ENCODE measurements around the gene FSTL4.
"Not testable (repeated sequence)": the region's sequence is repeated elsewhere in the genome, so short reads cannot be mapped to it uniquely, and the experiment has no call there.

Gene FSTL4

GRCh38 chr5:133449181-133449580 is 163.2 kb downstream of the FSTL4 start:
- in situ Hi-C loops (cut with MboI; ENCODE audit: low sequenced_read_pairs, unreplicated experiment), result no loop called here

GRCh38 chr5:133446440-133446839 is 165.9 kb downstream of the FSTL4 start:
- no peak for TF ChIP-seq CTCF (IDR thresholded peaks at IDR 0.05; ENCODE audit: borderline replicate concordance, control extremely low read depth, extremely low read depth, insufficient read depth, missing control alignments)
- in situ Hi-C loops (cut with MboI; ENCODE audit: low sequenced_read_pairs, unreplicated experiment), result no loop called here
- no peak for DNase-seq (ENCODE audit: low spot score)

More at GRCh38 chr5:133449181-133449580, 163.2 kb downstream of the FSTL4 start:
- TF ChIP-seq CTCF (IDR thresholded peaks at IDR 0.05; ENCODE audit: borderline replicate concordance, control extremely low read depth, extremely low read depth, insufficient read depth, missing control alignments), result no peak
- DNase-seq (ENCODE audit: low spot score), result no peak

DNA sequence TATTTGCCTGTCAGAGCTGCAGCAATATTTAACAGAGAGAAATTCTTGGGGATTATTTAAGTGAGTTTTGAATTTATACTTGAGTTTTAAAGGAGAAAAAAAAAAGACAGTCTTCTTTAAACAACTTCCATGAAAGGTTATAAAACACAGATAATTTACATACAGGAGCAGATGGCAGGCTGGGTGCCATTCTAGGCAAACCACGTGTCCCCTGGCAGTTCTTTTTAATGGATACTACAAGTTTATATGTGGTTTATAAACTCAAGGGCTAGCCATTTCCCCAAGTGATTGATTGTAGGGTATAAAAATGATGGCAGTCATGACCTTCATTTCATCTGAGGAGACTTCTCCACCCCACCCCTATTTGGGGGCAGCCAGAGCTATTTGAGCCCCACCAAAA is 166.6 kb downstream of the FSTL4 start:
- in situ Hi-C loops (cut with MboI; ENCODE audit: low sequenced_read_pairs, unreplicated experiment), result no loop called here
- TF ChIP-seq CTCF (IDR thresholded peaks at IDR 0.05; ENCODE audit: borderline replicate concordance, control extremely low read depth, extremely low read depth, insufficient read depth, missing control alignments), result no peak
- DNase-seq (ENCODE audit: low spot score), result no peak

GRCh38 chr5:133445204-133445603 is 167.1 kb downstream of the FSTL4 start:
- in situ Hi-C loops (cut with MboI; ENCODE audit: low sequenced_read_pairs, unreplicated experiment); DNase-seq (ENCODE audit: low spot score): not testable (repeated sequence)

DNA sequence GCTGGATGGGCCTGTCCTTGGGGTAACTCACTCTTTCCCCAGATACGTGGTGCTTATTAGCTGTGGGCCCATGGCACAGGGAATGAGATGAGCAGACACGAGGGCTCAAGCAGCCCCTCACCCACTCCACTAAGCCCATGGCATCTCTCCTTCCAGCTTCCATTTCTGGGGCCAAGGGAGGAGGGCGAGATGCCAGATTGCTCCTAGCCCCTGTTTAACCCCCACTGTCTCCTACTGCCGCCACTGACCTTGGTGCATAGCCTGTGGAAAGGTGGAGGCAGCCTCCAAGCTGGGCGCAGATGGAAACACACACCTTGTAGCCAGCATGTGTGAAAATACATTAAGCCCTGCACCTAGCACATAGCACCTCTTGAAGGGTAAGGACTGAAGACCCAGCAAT is 167.6 kb downstream of the FSTL4 start:
- DNase-seq (ENCODE audit: low spot score), result no peak
- TF ChIP-seq CTCF (IDR thresholded peaks at IDR 0.05; ENCODE audit: borderline replicate concordance, control extremely low read depth, extremely low read depth, insufficient read depth, missing control alignments), result no peak
- in situ Hi-C loops (cut with MboI; ENCODE audit: low sequenced_read_pairs, unreplicated experiment), result no loop called here

- in situ Hi-C loops (cut with MboI; ENCODE audit: low sequenced_read_pairs, unreplicated experiment), result no loop called here
- no peak for DNase-seq (ENCODE audit: low spot score)
- TF ChIP-seq CTCF (IDR thresholded peaks at IDR 0.05; ENCODE audit: borderline replicate concordance, control extremely low read depth, extremely low read depth, insufficient read depth, missing control alignments), result no peak
Measured at GRCh38 chr5:133441166-133441815, 171.1 kb downstream of the FSTL4 start.

DNA sequence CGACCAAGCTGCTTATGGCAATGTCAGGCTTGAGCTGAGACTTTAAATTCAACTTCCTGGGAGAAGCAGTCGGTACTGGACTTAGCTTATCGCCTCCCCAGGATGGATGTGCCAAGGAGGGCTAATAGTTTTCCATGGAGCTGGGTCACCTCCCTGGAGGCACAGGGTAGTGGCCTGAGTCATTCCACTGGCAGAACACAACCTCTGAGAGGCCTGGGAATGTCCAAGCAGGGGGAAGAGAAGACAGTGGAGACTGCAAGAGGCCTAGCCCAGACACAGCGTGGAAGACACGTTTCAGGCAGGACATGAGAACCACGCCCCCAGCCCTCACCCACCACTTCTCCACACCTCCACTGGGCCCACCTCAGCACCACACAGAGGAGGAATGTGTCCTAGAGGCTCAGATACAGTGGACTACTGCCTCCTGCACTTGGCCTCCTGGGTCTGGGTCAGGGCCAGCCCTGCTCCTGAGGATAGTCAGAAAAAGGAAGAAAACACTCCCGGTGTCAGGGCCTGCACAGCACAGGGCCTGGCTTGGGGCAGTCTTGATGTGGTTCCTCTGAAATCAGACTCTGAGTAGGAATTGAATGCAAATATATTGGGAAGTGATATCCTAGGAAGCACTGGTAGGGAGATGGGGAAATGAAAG is 171.8 kb downstream of the FSTL4 start:
- in situ Hi-C loops (cut with MboI; ENCODE audit: low sequenced_read_pairs, unreplicated experiment), result no loop called here
- TF ChIP-seq CTCF (IDR thresholded peaks at IDR 0.05; ENCODE audit: borderline replicate concordance, control extremely low read depth, extremely low read depth, insufficient read depth, missing control alignments), result no peak
- DNase-seq (ENCODE audit: low spot score), result no peak

All from GM13976 (cell line).